Stimulated activated CD8-positive, alpha-beta memory T cell treated with anti-CD3 and anti-CD28 coated beads, Interleukin-7, amount 100 ng/mL, for 4 hours (primary cell): Measurements from ENCODE around the gene CLPTM1L.

Experiments used
- DNase-seq, 2 donors: peaks; one replicate each; pipeline ENCODE4 v3.0.0-alpha.2; 2020; ENCODE audit warnings: low read depth in 2 of 2

The CLPTM1L gene

DNA sequence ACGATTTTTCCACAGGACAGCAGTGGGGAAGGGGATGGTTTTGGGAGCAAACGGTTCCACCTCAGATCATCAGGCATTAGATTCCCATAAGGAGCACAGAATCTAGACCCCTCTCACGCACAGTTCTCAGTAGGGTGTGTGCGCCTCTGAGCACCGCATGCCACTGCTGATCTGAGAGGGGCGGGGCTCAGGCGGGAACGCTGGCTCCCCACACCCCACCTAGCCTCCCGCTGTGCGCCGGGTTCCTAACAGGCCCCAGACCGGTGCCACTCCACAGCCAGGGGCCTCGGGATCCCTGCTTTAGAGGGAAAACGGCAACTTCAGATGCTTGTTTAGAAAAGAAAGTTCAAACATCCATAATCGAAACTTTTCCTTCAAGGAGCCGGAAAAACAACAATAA lies 70.4 kb downstream of the CLPTM1L start:
- no peak for DNase-seq

GRCh38 chr5:1273745-1274144 lies 71.2 kb downstream of the CLPTM1L start:
- DNase-seq: no peak

- no peak for DNase-seq
Observed at GRCh38 chr5:1272201-1272600, 72.7 kb downstream of the CLPTM1L start.

- DNase-seq: no peak
Observed at GRCh38 chr5:1270933-1271914, 73.7 kb downstream of the CLPTM1L start.

- DNase-seq: no peak
Observed at GRCh38 chr5:1270426-1270825, 74.5 kb downstream of the CLPTM1L start.

- DNase-seq: peak; percentile 9 to 20
Observed at GRCh38 chr5:1268666-1269065, 76.2 kb downstream of the CLPTM1L start.

GRCh38 chr5:1268056-1268455 lies 76.8 kb downstream of the CLPTM1L start:
- DNase-seq: no peak
